Sigmoid colon (tissue), 4 donors: ENCODE data around the gene SPINDOC.
A peak's percentile ranks its signal among the peaks of the same experiment; 100 is the strongest.

Experiments
- EP300 ChIP-seq, 4 donors: sonication (generic); formaldehyde crosslinking; IDR thresholded peaks; one replicate each; pipeline ENCODE4 v1.6.1; 2017; ENCODE audit warnings: antibody characterized with exemption in 4 of 4
- POLR2A ChIP-seq, 2 donors: fragments of 450-650 bp; IDR thresholded peaks; one replicate each; pipeline ENCODE4 v1.6.1; 2016; ENCODE audit warnings: antibody characterized with exemption in 2 of 2, mild to moderate bottlenecking in 2 of 2, moderate library complexity in 2 of 2
- TF ChIP-seq, protein P1 (sequence below), 4 experiments: fragments of 450-650 bp in 3 of 4; fragments of 200-600 bp in 1 of 4; IDR thresholded peaks; one replicate each; pipeline ENCODE4 v1.5.1; 2016 to 2019; ENCODE audit warnings: antibody characterized with exemption in 4 of 4, mild to moderate bottlenecking in 3 of 4, moderate library complexity in 2 of 4

DNA sequence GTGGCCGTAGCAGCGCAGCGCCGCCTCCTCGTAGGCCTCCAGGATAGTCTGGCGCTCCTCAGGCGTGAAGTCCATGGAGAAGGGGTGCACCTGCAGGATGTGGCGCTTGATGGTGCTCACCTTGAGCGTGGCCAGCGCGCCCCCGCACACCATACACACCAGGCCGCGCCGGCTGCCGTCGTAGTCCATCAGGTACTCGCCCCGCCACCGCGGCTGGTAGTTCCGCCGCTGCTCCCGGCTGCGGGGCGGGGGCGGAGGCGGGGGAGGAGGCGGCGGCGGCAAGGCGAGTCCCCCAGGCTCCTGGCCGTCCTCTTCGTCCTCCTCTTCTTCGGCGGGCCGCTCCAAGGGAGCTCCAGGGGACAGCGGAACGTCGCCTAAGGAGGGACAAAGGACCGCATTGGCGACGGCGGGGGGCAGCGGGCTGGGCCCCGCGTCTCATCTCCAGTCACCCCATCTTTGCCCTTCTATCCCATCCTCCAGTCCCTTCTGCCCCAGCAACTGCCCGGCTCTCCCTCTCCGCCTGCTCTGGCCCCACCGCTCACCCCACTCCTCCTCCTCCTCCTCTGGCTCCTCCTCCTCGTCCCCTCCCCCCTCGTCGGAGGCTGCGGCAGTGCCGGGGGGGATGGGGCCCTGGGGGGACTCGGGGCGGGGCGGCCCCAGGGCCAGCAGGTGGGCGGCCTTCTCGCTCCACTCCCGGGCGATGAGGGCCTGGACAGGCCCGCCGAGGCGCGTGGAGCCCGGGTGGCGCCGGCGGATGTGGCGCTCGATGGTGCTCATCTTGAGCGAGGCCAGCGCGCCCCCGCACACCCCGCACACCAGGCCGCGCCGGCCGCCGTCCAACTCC, 49.5 kb upstream of the SPINDOC start:
- TF ChIP-seq EP300 (IDR thresholded peaks at IDR 0.05): no peak
- TF ChIP-seq, protein P1, sequence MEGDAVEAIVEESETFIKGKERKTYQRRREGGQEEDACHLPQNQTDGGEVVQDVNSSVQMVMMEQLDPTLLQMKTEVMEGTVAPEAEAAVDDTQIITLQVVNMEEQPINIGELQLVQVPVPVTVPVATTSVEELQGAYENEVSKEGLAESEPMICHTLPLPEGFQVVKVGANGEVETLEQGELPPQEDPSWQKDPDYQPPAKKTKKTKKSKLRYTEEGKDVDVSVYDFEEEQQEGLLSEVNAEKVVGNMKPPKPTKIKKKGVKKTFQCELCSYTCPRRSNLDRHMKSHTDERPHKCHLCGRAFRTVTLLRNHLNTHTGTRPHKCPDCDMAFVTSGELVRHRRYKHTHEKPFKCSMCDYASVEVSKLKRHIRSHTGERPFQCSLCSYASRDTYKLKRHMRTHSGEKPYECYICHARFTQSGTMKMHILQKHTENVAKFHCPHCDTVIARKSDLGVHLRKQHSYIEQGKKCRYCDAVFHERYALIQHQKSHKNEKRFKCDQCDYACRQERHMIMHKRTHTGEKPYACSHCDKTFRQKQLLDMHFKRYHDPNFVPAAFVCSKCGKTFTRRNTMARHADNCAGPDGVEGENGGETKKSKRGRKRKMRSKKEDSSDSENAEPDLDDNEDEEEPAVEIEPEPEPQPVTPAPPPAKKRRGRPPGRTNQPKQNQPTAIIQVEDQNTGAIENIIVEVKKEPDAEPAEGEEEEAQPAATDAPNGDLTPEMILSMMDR (IDR thresholded peaks at IDR 0.05): no peak
- peak; percentile 41 to 43 for TF ChIP-seq POLR2A (IDR thresholded peaks at IDR 0.05)
